AG09309 (cell line): ENCODE data around the gene OXER1.

Source experiments
- DNase-seq: peaks from one replicate; pipeline ENCODE4 v3.0.0-alpha.2; 2010; ENCODE audit warnings: low read depth
- H3K4me3 ChIP-seq: 2 replicates; pipeline ENCODE4 v1.5.1; 2011; ENCODE audit warnings: mild to moderate bottlenecking, low read depth, low read length, moderate library complexity; ENCODE audit not compliant: control insufficient read depth
- CTCF ChIP-seq: IDR thresholded peaks from 2 replicates; pipeline ENCODE4 v1.5.1; 2011; ENCODE audit warnings: mild to moderate bottlenecking, low read depth, low read length, inconsistent platforms; ENCODE audit not compliant: insufficient read depth, control insufficient read depth; ENCODE audit errors: missing control alignments

The OXER1 gene

GRCh38 chr2:42765686-42766085, 1.8 kb upstream of the OXER1 start:
- no peak for DNase-seq
- H3K4me3 ChIP-seq = no peak overlapping the region
- no peak for TF ChIP-seq CTCF

GRCh38 chr2:42764901-42765300, 966 bp upstream of the OXER1 start:
- no peak for TF ChIP-seq CTCF
- H3K4me3 ChIP-seq = no peak overlapping the region
- no peak for DNase-seq

GRCh38 chr2:42762823-42763804, 821 bp downstream of the OXER1 start:
- no peak overlapping the region for H3K4me3 ChIP-seq
- no peak for TF ChIP-seq CTCF
- DNase-seq = no peak

- H3K4me3 ChIP-seq = no peak overlapping the region
- TF ChIP-seq CTCF = no peak
- no peak for DNase-seq
Measured at GRCh38 chr2:42762155-42762554, 1.8 kb downstream of the OXER1 start.

GRCh38 chr2:42761554-42761953, 2.4 kb downstream of the OXER1 start:
- no peak for DNase-seq
- TF ChIP-seq CTCF = no peak
- no peak overlapping the region for H3K4me3 ChIP-seq

- DNase-seq = no peak
- no peak overlapping the region for H3K4me3 ChIP-seq
- no peak for TF ChIP-seq CTCF
Measured at GRCh38 chr2:42758751-42759150, 5.2 kb downstream of the OXER1 start.
